HepG2 (cell line): ENCODE results near the gene KRTAP10-4. TPM values are rescaled to one million over a fixed set of nuclear protein-coding genes. Genes with fewer than 3 reads are reported as not detected.

ENCODE experiments used
- ATAC-seq: fragments of 200-7000 bp; cut with Tn5 transposase; 3 replicates; pipeline ENCODE4 v1.9.1; 2020; ENCODE audit warnings: mild to moderate bottlenecking, moderate library complexity
- BruUV-seq: library from RNA; stranded (reverse); fragments of 400-500 nt; replicated peaks from 2 replicates; lab custom pipeline; 2021; lab: Mats Ljungman, UMichigan
- CTCF ChIA-PET: fragments of 300-600 bp; formaldehyde crosslinking; extraction: SDS; loops from one replicate; lab custom pipeline; 2021; ENCODE audit warnings: low total read pairs, inconsistent platforms, low intra/inter-chr PET ratio; lab: Yijun Ruan, JAX
- POLR2A ChIA-PET: fragments of 350-600 bp; sonication (Branson Sonifier 250); formaldehyde crosslinking; loops from one replicate; lab custom pipeline; 2020; ENCODE audit warnings: antibody characterized with exemption, inconsistent platforms; lab: Yijun Ruan, JAX
- DNase-seq: peaks from one replicate; pipeline ENCODE4 v3.0.0-alpha.2; 2015; ENCODE audit warnings: low spot score
- FAIRE-seq: peaks from 3 replicates; lab custom pipeline; 2011; peaks lifted over from hg19 to GRCh38; lab: Jason Lieb, UNC
- H2AFZ ChIP-seq: one replicate; pipeline ENCODE4 v1.6.1; 2011; ENCODE audit warnings: low read length, inconsistent platforms
- H3K27ac ChIP-seq: fragments of 300-600 bp; 3 replicates; pipeline ENCODE4 v1.8.0; 2011; ENCODE audit warnings: mixed run types, mild to moderate bottlenecking, mixed read lengths, low read length, inconsistent platforms; ENCODE audit not compliant: insufficient read depth; ENCODE audit errors: extremely low read length
- H3K27me3 ChIP-seq, 2 experiments: fragments of 200-600 bp in 1 of 2; 2 replicates in 1 of 2; 3 replicates in 1 of 2; pipeline versions ENCODE4 v1.6.0 to v1.8.0; 2011; ENCODE audit warnings: low read length in 2 of 2, mild to moderate bottlenecking in 2 of 2, moderate library complexity in 2 of 2, inconsistent platforms in 1 of 2; ENCODE audit not compliant: insufficient read depth in 2 of 2, control insufficient read depth in 1 of 2
- H3K36me3 ChIP-seq, 2 experiments: fragments of 200-600 bp in 1 of 2; replicated peaks in 1 of 2; 2 replicates in 1 of 2; 3 replicates in 1 of 2; pipeline versions ENCODE4 v1.5.1 to v1.8.0; 2011; ENCODE audit warnings: low read length in 2 of 2, inconsistent platforms in 1 of 2; ENCODE audit not compliant: insufficient read depth in 2 of 2, control insufficient read depth in 1 of 2
- H3K4me1 ChIP-seq: 2 replicates; pipeline ENCODE4 v1.5.1; 2012; ENCODE audit warnings: low read length, inconsistent platforms; ENCODE audit not compliant: insufficient read depth
- H3K4me2 ChIP-seq: 2 replicates; pipeline ENCODE4 v1.6.0; 2011; ENCODE audit warnings: low read depth, low read length, inconsistent platforms
- H3K4me3 ChIP-seq, 3 experiments: fragments of 200-600 bp in 1 of 3; sonication (generic), shearing (Covaris generic) in 1 of 3; replicated peaks in 1 of 3; 2 replicates each; pipeline ENCODE4 v1.5.1; 2011 to 2016; ENCODE audit warnings: low read length in 3 of 3, inconsistent platforms in 2 of 3, low read depth in 2 of 3, mild to moderate bottlenecking in 2 of 3, control low read depth in 1 of 3, mixed read lengths in 1 of 3; ENCODE audit not compliant: insufficient read depth in 1 of 3
- H3K79me2 ChIP-seq: one replicate; pipeline ENCODE4 v1.6.1; 2011; ENCODE audit warnings: low read length, inconsistent platforms; ENCODE audit not compliant: insufficient read depth
- H3K9ac ChIP-seq: 2 replicates; pipeline ENCODE4 v1.6.0; 2011; ENCODE audit warnings: mild to moderate bottlenecking, low read depth, low read length, inconsistent platforms; ENCODE audit not compliant: insufficient read depth
- H3K9me3 ChIP-seq: 2 replicates; pipeline ENCODE4 v1.5.1; 2012; ENCODE audit warnings: mild to moderate bottlenecking, low read length
- H4K20me1 ChIP-seq: 2 replicates; pipeline ENCODE4 v1.6.0; 2011; ENCODE audit warnings: inconsistent platforms, mild to moderate bottlenecking, low read length, moderate library complexity; ENCODE audit not compliant: insufficient read depth
- CENPBD1 ChIP-seq: sonication (generic); formaldehyde crosslinking; IDR thresholded peaks from 2 replicates; pipeline ENCODE4 v1.8.0; 2022; ENCODE audit warnings: missing genetic modification reagents, low read depth, mild to moderate bottlenecking, borderline replicate concordance
- PAXIP1 ChIP-seq: sonication (generic); formaldehyde crosslinking; conservative IDR thresholded peaks from 2 replicates; pipeline ENCODE4 v1.4.0; 2020; ENCODE audit warnings: mild to moderate bottlenecking, missing genetic modification reagents, moderate library complexity
- SRY ChIP-seq: sonication (generic); formaldehyde crosslinking; IDR thresholded peaks from 2 replicates; pipeline ENCODE4 v1.8.0; 2022; ENCODE audit warnings: mild to moderate bottlenecking, missing genetic modification reagents
- U2AF2 ChIP-seq: fragments of 200-400 bp; formaldehyde crosslinking; IDR thresholded peaks from 2 replicates; pipeline ENCODE4 v1.6.1; 2017; ENCODE audit warnings: low read depth, mild to moderate bottlenecking, low read length
- ZBTB4 ChIP-seq: sonication (generic); formaldehyde crosslinking; IDR thresholded peaks from 2 replicates; pipeline ENCODE4 v1.4.0; 2020; ENCODE audit warnings: missing genetic modification reagents, mild to moderate bottlenecking, borderline replicate concordance
- ZMYM2 ChIP-seq: sonication (generic); formaldehyde crosslinking; IDR thresholded peaks from 2 replicates; pipeline ENCODE4 v1.8.0; 2022; ENCODE audit warnings: mild to moderate bottlenecking, missing genetic modification reagents
- ZNF317 ChIP-seq: sonication (generic); formaldehyde crosslinking; IDR thresholded peaks from 2 replicates; pipeline ENCODE4 v1.5.0; 2020; ENCODE audit warnings: mild to moderate bottlenecking, missing genetic modification reagents
- ZNF724P ChIP-seq: sonication (generic); formaldehyde crosslinking; IDR thresholded peaks from 2 replicates; pipeline ENCODE4 v1.8.0; 2022; ENCODE audit warnings: missing genetic modification reagents, borderline replicate concordance
- WGBS: methylation state at CpG from one replicate; pipeline ENCODE4 v1.1.6; 2017; ENCODE audit warnings: low lambda C conversion rate; 5-methylcytosine and 5-hydroxymethylcytosine counted together
- in situ Hi-C: cut with HindIII; loops from 2 replicates; pipeline ENCODE4 v1.10.0; 2017; ENCODE audit warnings: low pct_unique_long_range_greater_than_20kb; ENCODE audit not compliant: extremely low pct_ligation_motif_present
- intact Hi-C: fragments of 100-400 bp; cut with micrococcal nuclease; formaldehyde crosslinking; loops from one replicate; pipeline ENCODE4 v1.10.0; 2022; ENCODE audit not compliant: unreplicated experiment
- polyA plus RNA-seq, 8 experiments: library from polyadenylated mRNA; depleted of rRNA in 3 of 8; stranded (reverse) in 7 of 8; unstranded in 1 of 8; fragments of >200 nt; fragmentation: Illumina TruSeq in 4 of 8; extraction: Trizol in 4 of 8; gene quantifications; 2 replicates each; pipeline versions ENCODE4 v1.2.1 to v1.2.3, GENCODE V29; 2011 to 2016; ENCODE audit warnings: low read depth in 4 of 8, missing spikeins in 1 of 8, mixed read lengths in 1 of 8; ENCODE audit not compliant: insufficient read depth in 1 of 8
- total RNA-seq, 5 experiments: library from RNA; depleted of rRNA; stranded (reverse); fragments of >200 nt; fragmentation: Illumina TruSeq; extraction: Trizol; gene quantifications; 2 replicates each; pipeline ENCODE4 v1.2.3, GENCODE V29; 2016; ENCODE audit warnings: low read depth in 1 of 5

The KRTAP10-4 gene
- total and polyA plus RNA-seq, 2 of the 13 experiments (the other 11 are each of a cell fraction or from before 2014, with no cell fraction given): not detected

GRCh38 chr21:44575307-44576024 lies 1.9 kb downstream of the KRTAP10-4 start:
- Histone ChIP-seq H3K36me3 (no peaks in the 10 kb centered on the region), H3K79me2 (no peaks in the 10 kb centered on the region), H3K9ac (no peak overlapping the region), H3K4me2 (peak overlapping the region; percentile 75), H4K20me1 (no peaks in the 10 kb centered on the region), H2AFZ (no peak overlapping the region), H3K27ac (peak overlapping the region; percentile 32), H3K4me3 (no peak overlapping the region), H3K9me3 (peaks cover 14% of the 10 kb centered on the region), H3K27me3 (no peaks in the 10 kb centered on the region), H3K4me1 (peaks cover 32% of the 10 kb centered on the region)
- FAIRE-seq (no peak), ATAC-seq (no peak; the same call in 2 of the 3 replicates), DNase-seq (no peak)
- in situ Hi-C loops (no loop called here), intact Hi-C loops (no loop called here)
- 0 out of 2 replicates have a peak, but pooled peaks have one; percentile 8 for TF ChIP-seq ZNF724P (CRISPR knock-in tag)
- 0 out of 2 replicates have a peak, but pooled peaks have one; percentile 31 for TF ChIP-seq SRY
- TF ChIP-seq PAXIP1 (CRISPR knock-in tag): peak; percentile 8; the same call in 1 of the 2 replicates
- 0 out of 2 replicates have a peak, but pooled peaks have one; percentile 7 for TF ChIP-seq ZMYM2 (CRISPR knock-in tag)
- TF ChIP-seq U2AF2: no peak
- TF ChIP-seq CENPBD1 (CRISPR knock-in tag): no peak
- peak; percentile 10; the same call in 1 of the 2 replicates for TF ChIP-seq ZBTB4 (CRISPR knock-in tag)
- 0 out of 2 replicates have a peak, but pooled peaks have one; percentile 94 for TF ChIP-seq ZNF317 (CRISPR knock-in tag)
- ChIA-PET CTCF (no interaction called here), POLR2A (no interaction called here)
- no TSS peak for BruUV-seq
- WGBS: 94% methylated on average over 16 of the region's 20 CpGs
